ENCODE data around the gene TBC1D2B. TPM values are rescaled to one million over a fixed set of nuclear protein-coding genes. Genes with fewer than 3 reads are reported as not detected.

The TBC1D2B gene
- total RNA-seq, 1 donor from 2014 or later: 63.6 TPM

GRCh38 chr15:78041946-78042345 lies 35.6 kb downstream of the TBC1D2B start:
- TF ChIP-seq CTCF (IDR thresholded peaks at IDR 0.05) (no peak), POLR2A (IDR thresholded peaks at IDR 0.05) (no peak), POLR2AphosphoS5 (IDR thresholded peaks at IDR 0.05; ENCODE audit: insufficient read depth in 1 of 2, low read depth in 1 of 2) (no peak)
- intact Hi-C loops (cut with DNase I): no loop called here
- peak overlapping the region; percentile 45 for H3K27ac ChIP-seq
- peaks cover 60% of the 10 kb centered on the region for H3K4me1 ChIP-seq
- H3K36me3 ChIP-seq: peaks cover 0 to 19% of the 10 kb centered on the region in 2 donors
- DNase-seq (ENCODE audit: extremely low spot score in 2 of 2): no peak
- H3K27me3 ChIP-seq: no peaks in the 10 kb centered on the region
- H3K9me3 ChIP-seq: no peaks in the 10 kb centered on the region
- H3K4me3 ChIP-seq: no peak overlapping the region

- no peak overlapping the region for H3K4me3 ChIP-seq
- TF ChIP-seq POLR2A (IDR thresholded peaks at IDR 0.05) (no peak), CTCF (IDR thresholded peaks at IDR 0.05) (no peak)
- H3K27me3 ChIP-seq: no peaks in the 10 kb centered on the region
- H3K4me1 ChIP-seq: peaks cover 57% of the 10 kb centered on the region
- DNase-seq (ENCODE audit: extremely low spot score in 2 of 2): no peak
- peaks cover 0 to 19% of the 10 kb centered on the region in 2 donors for H3K36me3 ChIP-seq
- no peaks in the 10 kb centered on the region for H3K9me3 ChIP-seq
- intact Hi-C loops (cut with DNase I): no loop called here
- H3K27ac ChIP-seq: peak overlapping the region; percentile 36
Measured at GRCh38 chr15:78040653-78041244, 36.8 kb downstream of the TBC1D2B start.

GRCh38 chr15:78038585-78039247 lies 38.8 kb downstream of the TBC1D2B start:
- Histone ChIP-seq H3K9me3 (no peaks in the 10 kb centered on the region), H3K4me1 (peaks cover 69% of the 10 kb centered on the region), H3K27me3 (no peaks in the 10 kb centered on the region), H3K36me3 (peaks cover 0 to 15% of the 10 kb centered on the region in 2 donors), H3K27ac (no peak overlapping the region), H3K4me3 (no peak overlapping the region)
- TF ChIP-seq POLR2AphosphoS5 (IDR thresholded peaks at IDR 0.05; ENCODE audit: insufficient read depth in 1 of 2, low read depth in 1 of 2): no peak
- DNase-seq (ENCODE audit: extremely low spot score in 2 of 2): no peak
- intact Hi-C loops (cut with DNase I): no loop called here

GRCh38 chr15:78037779-78038305 lies 39.7 kb downstream of the TBC1D2B start:
- peaks cover 0 to 10% of the 10 kb centered on the region in 2 donors for H3K36me3 ChIP-seq
- no peaks in the 10 kb centered on the region for H3K27me3 ChIP-seq
- intact Hi-C loops (cut with DNase I): no loop called here
- no peak overlapping the region for H3K27ac ChIP-seq
- DNase-seq (ENCODE audit: extremely low spot score in 2 of 2): no peak
- no peaks in the 10 kb centered on the region for H3K9me3 ChIP-seq
- TF ChIP-seq POLR2A (IDR thresholded peaks at IDR 0.05): no peak
- no peak for TF ChIP-seq POLR2AphosphoS5 (IDR thresholded peaks at IDR 0.05; ENCODE audit: insufficient read depth in 1 of 2, low read depth in 1 of 2)
- no peak for TF ChIP-seq CTCF (IDR thresholded peaks at IDR 0.05)
- peaks cover 66% of the 10 kb centered on the region for H3K4me1 ChIP-seq
- no peak overlapping the region for H3K4me3 ChIP-seq

- H3K4me1 ChIP-seq: peaks cover 66% of the 10 kb centered on the region
- intact Hi-C loops (cut with DNase I): no loop called here
Measured at GRCh38 chr15:78037328-78037727, 40.2 kb downstream of the TBC1D2B start.

More at GRCh38 chr15:78037328-78037727, 40.2 kb downstream of the TBC1D2B start:
- Histone ChIP-seq H3K27ac (no peak overlapping the region), H3K9me3 (no peaks in the 10 kb centered on the region), H3K4me3 (no peak overlapping the region), H3K27me3 (no peaks in the 10 kb centered on the region), H3K36me3 (peaks cover 0 to 4% of the 10 kb centered on the region in 2 donors)
- TF ChIP-seq POLR2A (IDR thresholded peaks at IDR 0.05): no peak
- no peak for TF ChIP-seq POLR2AphosphoS5 (IDR thresholded peaks at IDR 0.05; ENCODE audit: insufficient read depth in 1 of 2, low read depth in 1 of 2)
- no peak for TF ChIP-seq CTCF (IDR thresholded peaks at IDR 0.05)
- no peak for DNase-seq (ENCODE audit: extremely low spot score in 2 of 2)
